Right renal cortex interstitium (tissue), 3 donors: ENCODE measurements around the gene ASPDH. TPM values are rescaled to one million over a fixed set of nuclear protein-coding genes. Genes with fewer than 3 reads are reported as not detected.
A peak's percentile ranks its signal among the peaks of the same experiment; 100 is the strongest.

Experiments
- DNase-seq, 3 donors: peaks; one replicate each; pipeline ENCODE4 v3.0.0-alpha.2; 2013; ENCODE audit warnings: low read depth in 3 of 3, low spot score in 2 of 3
- polyA plus RNA-seq, 3 donors: library from polyadenylated mRNA; unstranded; fragments of 120-200 nt; gene quantifications; one replicate each; pipeline ENCODE4 v1.2.1, GENCODE V29; 2013; ENCODE audit not compliant: insufficient read length in 3 of 3

Gene ASPDH
- polyA plus RNA-seq, 3 donors = 5.5 to 8.3 (median 8.1) TPM

DNA sequence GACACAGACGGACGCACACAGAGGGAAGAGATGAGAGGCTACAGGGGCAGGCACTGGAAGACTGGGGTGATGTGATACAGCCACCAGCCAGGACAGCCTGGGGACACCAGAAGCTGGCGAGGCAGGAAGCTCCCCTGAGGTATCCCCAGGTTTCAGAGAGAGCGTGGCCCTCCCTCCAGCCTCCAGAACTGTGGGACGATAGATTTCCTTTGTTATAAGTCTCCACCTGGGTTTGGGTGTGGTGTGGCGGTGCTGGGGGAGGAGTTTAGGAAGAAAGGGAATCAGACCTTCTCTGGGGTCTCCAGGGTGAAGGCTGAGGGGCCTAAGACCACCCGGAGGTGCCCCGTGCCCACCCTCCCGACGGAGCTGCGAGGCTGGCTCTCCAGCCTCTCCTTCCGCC is 2.7 kb upstream of the ASPDH start:
- no peak for DNase-seq

GRCh38 chr19:50515168-50515561 is 1.5 kb upstream of the ASPDH start:
- DNase-seq = no peak

- DNase-seq = no peak
These were observed 844 bp upstream of the ASPDH start for GRCh38 chr19:50514346-50515167.

DNA sequence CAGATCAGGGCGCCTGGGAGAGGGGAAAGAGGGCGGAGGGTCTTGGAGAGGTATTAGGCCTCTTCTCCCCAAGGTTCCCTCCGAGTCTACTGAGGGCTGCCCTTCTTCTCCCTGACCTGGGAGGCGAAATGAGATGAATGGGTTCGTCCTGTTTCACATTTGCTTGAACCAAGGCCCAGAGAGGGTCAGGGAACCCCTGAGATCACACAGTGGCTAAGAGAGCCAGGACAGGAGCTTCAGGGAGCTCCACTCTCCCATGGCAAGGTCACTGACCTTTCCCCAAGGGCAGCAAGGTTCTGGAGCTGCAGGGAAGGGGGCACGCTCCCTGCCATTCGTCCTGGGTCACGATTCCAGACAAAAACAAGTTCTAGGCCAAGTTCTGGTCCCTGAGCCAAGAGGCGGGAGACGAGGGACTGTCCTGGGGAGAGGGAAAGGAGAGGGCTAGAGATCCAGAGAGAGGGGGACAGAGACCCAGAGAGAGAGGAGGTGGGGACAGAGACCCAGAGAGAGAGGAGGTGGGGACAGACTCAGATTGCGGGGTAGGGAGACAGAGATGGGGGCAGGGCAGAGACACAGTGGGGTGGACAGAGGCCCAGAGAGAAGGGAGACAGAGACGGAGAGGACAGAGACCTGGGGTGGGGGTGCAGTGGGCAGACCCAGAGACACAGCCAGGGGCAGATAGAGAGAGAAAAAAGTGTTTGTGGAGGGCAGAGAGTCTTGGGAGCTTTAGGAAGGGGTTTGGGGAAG is 541 bp downstream of the ASPDH start:
- DNase-seq = no peak

- DNase-seq = no peak
These were observed 1.4 kb downstream of the ASPDH start for GRCh38 chr19:50512112-50512998.

DNA sequence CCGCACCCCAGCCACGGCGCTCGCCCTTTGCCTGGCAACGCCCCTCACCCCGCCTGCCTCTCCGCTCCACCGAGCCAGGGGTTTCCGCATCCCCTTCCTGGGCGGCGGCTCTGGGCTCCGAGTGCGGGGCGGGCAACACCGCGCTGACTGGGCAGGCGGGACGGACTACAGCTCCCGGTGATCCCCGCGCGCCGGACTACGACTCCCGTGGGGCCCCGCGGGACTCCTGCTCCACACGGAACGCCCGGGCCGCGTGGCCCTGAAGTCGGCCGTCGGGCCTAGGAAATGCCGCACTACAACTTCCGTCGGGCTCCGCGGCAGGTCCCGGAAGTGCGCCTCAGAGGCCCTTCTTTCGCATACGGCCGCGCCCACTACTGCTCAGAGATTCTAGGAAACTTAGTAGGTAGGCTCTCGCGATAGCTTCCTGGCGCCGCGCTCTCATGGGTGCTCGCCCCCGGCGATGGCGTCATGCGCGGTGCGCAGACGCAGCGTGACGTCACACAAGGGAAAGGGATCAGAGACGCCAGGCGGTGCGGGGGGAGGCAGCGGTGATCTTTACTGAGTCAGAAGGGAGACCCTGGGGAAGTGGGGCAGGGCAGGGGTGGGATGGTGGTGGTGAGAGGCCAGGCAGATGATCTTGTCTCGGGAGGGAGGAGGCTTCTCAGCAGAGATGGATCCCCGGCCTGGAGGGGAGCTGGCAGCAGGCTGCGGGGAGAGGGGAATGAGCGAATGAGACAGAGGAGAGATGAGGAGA is 2.5 kb downstream of the ASPDH start, which contains the start of gene JOSD2:
Gene JOSD2 (minus strand): TSS at position 123 of the 754 bp plus-strand sequence. CDS start 760 bp downstream, outside the sequence.
- DNase-seq = peak; percentile 95 to 97 (median 96)

DNA sequence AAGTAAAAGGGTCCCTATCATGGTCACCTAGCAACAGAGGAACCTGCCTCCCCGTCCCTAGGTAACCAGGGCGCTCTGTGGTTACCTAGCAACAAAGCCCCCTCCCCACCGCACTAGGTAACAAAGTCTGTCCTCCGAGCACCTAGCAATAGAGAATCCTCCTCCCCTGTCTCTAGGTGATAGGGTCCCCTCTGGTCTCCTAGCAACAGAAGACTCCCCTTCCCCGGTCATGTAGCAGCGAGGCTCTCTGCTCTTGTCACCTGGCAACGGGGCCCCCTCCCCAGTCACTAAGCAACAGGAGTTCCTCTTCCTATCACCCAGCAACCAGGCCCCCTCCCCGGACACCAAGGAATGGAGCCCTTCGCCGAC is 3.0 kb downstream of the ASPDH start:
- peak; percentile 52 to 74 (median 64) for DNase-seq

- no peak for DNase-seq
These were observed 3.5 kb downstream of the ASPDH start for GRCh38 chr19:50510121-50510670.

GRCh38 chr19:50509366-50509765 is 4.3 kb downstream of the ASPDH start:
- DNase-seq = no peak

DNA sequence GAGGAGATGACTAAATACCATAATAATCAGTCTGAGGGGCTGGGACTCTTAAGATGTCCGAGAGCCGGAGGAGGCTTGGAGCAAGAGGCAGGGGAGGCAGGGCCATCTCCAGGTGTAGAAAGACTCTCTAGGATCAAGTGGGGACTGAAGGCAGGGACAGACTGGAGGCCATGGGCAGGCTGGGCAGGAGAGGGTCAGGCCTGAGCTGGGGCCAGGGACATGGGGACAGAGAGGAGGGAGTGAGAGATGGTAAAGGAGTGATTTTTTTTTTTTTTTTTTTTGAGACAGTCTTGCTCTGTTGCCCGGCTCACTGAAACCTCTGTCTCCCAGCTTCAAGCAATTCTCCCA is 4.9 kb downstream of the ASPDH start:
- no peak for DNase-seq

GRCh38 chr19:50507376-50507775 is 6.3 kb downstream of the ASPDH start:
- no peak for DNase-seq

DNA sequence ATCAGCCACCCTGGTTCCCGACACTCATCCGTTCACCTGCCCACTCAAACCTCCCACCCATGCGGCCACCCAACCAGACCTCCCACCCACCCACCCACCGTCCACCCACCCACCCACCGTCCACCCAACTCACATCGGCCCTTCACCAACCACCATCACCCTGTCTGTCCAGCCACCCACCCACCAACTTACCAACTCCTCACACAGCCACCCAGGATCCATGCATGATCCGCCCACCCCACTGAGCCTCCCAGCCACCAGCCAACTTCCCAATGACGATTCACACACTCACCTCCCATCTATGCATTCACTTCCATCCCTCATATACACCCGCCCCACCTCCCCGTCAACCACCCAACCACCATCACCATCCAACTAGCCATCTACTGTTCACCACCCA is 7.0 kb downstream of the ASPDH start:
- no peak for DNase-seq

DNA sequence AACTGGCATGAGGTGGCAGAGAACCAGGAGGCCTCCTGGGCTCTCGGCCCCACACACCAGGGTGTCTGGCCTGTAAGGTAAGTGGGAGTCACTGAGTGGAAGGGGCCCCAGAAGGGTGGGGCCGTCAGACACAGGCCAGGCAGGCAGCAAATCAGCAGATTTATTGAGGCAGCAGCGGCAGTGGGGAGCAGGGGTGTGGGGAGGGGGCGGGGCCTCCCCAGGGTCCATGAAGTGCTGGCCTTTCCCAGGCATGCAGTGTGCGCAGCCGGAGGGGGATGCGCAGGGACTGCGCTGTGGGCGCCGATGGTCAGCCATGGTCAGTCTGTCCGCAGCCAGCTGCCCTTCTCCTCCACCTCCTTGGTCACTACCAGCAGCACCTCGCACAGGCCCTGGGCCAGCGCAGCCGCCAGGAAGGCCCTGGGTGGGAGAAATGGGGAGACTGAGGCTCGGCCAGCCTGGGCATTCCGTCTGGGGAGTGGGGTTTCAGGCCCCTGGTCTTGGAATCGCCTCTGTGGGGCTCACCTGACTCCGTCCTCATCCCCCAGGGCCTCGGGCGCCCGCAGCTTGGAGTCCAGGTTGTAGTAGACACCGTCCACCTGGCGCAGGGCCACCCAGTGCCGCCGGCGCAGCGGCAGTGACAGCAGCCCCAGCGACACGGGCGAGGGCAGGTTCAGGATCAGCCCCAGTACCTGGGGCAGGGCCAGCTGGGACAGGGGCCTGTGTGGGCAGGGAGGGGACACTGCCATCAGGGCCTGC is 7.7 kb downstream of the ASPDH start:
- DNase-seq = no peak

DNA sequence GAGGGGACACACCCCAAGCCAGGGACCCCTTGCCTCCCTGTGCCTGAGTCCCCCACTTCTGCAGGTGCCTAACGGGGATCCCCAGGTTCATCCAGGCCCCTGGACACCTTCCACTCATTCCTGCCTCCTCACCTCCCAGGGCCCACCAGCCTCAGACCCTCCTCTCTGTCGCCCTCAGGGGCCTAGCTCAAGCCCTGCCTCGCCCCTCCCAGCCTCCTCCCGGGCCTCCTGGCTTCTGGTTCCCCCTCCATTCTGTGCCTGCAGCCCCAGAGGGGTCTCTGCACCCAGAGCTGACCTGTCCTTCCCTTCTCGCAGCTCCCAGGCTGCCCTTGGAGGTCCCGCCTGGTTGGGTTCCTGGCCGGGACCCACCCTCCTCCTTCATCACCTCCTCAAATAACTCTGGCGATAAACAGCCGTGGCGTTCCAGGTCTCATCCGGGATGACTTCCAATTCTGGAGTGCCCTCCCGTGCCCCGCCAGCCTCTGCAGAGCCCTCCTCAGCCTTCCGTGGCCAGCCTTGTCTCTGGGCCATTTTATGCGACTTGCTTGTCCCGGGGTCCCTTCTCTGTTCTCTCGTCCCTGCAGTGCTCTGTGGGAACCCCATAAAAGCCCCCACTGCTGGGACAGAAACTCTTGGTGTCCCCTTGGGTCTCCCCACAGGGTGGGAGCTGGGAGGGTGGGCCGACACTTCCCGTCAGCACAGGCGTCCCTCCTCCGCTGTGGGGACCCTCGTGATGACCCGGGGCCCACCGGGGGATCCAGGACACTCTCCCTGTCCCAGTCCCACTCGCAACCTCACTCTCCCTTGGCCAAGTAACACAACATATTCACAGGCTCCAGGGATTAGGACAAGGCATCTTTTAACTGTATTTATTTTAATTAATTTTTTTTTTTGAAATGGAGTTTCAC is 11.9 kb downstream of the ASPDH start:
- DNase-seq = no peak

DNA sequence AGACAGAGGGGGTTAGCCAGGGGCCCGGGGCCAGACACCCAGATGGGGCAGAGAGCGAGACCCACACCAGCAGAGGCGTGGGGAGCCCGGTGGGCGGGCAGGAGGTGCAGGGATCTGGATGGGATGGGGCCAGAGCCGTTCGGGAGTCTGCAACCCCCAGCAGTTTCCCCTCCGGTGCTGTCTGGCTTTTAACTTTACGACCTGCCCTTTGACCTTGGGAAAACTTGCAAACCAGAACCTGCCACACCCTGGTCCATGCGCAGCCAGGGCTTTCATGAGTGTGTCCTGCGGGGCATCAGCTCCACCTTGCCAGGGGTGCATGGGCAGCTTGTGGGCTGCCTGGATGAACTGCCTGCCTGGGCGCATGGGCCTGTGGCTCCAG is 12.5 kb downstream of the ASPDH start:
- no peak for DNase-seq

GRCh38 chr19:50500753-50501151 is 13.0 kb downstream of the ASPDH start:
- DNase-seq = no peak

GRCh38 chr19:50500060-50500752 is 13.5 kb downstream of the ASPDH start:
- no peak for DNase-seq
